Cardiac muscle cell (in vitro differentiated cells and primary cell): Measurements from ENCODE around the gene CD93. TPM values are rescaled to one million over a fixed set of nuclear protein-coding genes. Genes with fewer than 3 reads are reported as not detected.

Experiments
- DNase-seq, 2 donors: peaks; one replicate each; pipeline versions ENCODE4 v3.0.0 to v3.0.0-alpha.2; 2010 to 2017; ENCODE audit warnings: low read depth in 1 of 2, low spot score in 1 of 2
- H3K27ac ChIP-seq: fragments of 200-600 bp; sonication (generic); 2 replicates; pipeline ENCODE4 v1.5.1; 2016
- H3K27me3 ChIP-seq: fragments of 200-600 bp; sonication (generic); 2 replicates; pipeline ENCODE4 v1.6.0; 2016; ENCODE audit warnings: control low read depth
- H3K36me3 ChIP-seq: fragments of 200-600 bp; sonication (generic); 2 replicates; pipeline ENCODE4 v1.5.1; 2016; ENCODE audit warnings: control low read depth
- H3K4me1 ChIP-seq: fragments of 200-600 bp; sonication (generic); 2 replicates; pipeline ENCODE4 v1.8.1; 2017; ENCODE audit warnings: low read depth, mild to moderate bottlenecking, mixed run types
- H3K4me3 ChIP-seq: fragments of 200-600 bp; sonication (generic); 2 replicates; pipeline ENCODE4 v1.5.1; 2016; ENCODE audit warnings: mild to moderate bottlenecking
- H3K9me3 ChIP-seq: fragments of 200-600 bp; sonication (generic); 2 replicates; pipeline ENCODE4 v1.5.1; 2017; ENCODE audit warnings: low read depth, mild to moderate bottlenecking, control low read depth
- polyA plus RNA-seq: library from polyadenylated mRNA; unstranded; fragments of >200 nt; fragmentation: Nextera tagmentation; extraction: Ambion mirVana; gene quantifications from 2 replicates; pipeline ENCODE4 v1.2.1, GENCODE V29; 2016
- total RNA-seq: library from RNA; depleted of rRNA; stranded (reverse); fragments of >200 nt; gene quantifications from 2 replicates; pipeline ENCODE4 v1.2.3, GENCODE V29; 2016
- TF ChIP-seq, protein P1 (sequence below): IDR thresholded peaks from 2 replicates; pipeline ENCODE4 v1.5.1; 2012; ENCODE audit warnings: low read depth, mild to moderate bottlenecking, low read length

CD93 gene
- total and polyA plus RNA-seq, 2 experiments from 2014 or later, result 0.15 to 0.63 TPM

DNA sequence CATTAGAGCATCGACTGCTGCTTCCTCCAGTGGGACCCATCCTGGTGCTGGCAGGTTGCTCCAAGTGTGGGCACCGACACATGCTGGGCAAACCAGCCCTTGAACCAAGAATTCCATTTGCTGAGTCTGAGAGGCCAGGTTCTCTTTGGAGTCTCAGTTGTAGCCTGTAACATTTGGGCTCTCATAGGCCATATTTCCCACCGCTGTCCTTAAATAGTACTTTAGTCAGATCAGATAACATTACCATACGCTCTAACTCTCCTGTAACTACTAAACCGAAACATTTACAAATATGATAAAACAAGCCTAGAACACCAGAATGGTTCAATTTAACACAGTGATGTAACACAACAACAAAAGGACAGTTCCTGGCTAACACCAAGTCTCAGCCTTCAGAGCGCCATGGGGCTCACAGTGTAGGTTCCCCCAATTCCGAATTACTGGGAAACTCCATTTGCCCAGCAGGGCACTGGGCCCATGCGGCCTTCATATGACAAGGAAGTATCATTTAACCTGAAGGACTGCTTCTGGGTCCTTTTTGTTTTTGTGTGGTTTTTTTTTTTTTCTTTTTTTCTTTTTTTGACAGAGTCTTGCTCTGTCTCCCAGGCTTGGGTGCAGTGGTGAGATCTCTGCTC, 28.4 kb upstream of the CD93 start:
- no peaks in the 10 kb centered on the region for H3K27me3 ChIP-seq
- H3K4me3 ChIP-seq, result no peak overlapping the region
- TF ChIP-seq, protein P1, sequence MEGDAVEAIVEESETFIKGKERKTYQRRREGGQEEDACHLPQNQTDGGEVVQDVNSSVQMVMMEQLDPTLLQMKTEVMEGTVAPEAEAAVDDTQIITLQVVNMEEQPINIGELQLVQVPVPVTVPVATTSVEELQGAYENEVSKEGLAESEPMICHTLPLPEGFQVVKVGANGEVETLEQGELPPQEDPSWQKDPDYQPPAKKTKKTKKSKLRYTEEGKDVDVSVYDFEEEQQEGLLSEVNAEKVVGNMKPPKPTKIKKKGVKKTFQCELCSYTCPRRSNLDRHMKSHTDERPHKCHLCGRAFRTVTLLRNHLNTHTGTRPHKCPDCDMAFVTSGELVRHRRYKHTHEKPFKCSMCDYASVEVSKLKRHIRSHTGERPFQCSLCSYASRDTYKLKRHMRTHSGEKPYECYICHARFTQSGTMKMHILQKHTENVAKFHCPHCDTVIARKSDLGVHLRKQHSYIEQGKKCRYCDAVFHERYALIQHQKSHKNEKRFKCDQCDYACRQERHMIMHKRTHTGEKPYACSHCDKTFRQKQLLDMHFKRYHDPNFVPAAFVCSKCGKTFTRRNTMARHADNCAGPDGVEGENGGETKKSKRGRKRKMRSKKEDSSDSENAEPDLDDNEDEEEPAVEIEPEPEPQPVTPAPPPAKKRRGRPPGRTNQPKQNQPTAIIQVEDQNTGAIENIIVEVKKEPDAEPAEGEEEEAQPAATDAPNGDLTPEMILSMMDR, result no peak
- no peak for DNase-seq
- no peak overlapping the region for H3K27ac ChIP-seq
- no peaks in the 10 kb centered on the region for H3K9me3 ChIP-seq
- no peaks in the 10 kb centered on the region for H3K36me3 ChIP-seq
- H3K4me1 ChIP-seq, result peaks cover 8% of the 10 kb centered on the region

DNA sequence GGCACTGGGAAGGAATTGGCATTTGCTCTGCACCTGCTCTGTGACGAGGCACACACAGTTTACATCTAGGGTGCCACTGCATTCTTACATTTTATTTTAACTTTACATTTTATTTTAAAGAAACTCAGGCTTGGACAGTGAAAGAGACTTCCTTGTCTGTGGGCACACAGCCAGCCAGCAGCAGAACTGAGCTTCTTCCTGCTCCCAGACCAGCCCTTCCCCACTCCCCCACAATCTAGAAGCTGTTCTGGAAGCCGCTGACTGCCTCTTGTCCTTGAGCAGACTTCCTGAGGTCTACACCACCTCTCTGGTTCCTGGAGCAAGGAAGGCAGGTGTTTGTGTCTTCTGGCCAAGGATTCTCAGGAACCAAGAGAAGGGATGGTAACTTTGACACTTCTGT, 27.9 kb upstream of the CD93 start:
- Histone ChIP-seq H3K36me3 (no peaks in the 10 kb centered on the region), H3K9me3 (no peaks in the 10 kb centered on the region), H3K4me1 (peaks cover 8% of the 10 kb centered on the region), H3K27me3 (no peaks in the 10 kb centered on the region), H3K4me3 (no peak overlapping the region), H3K27ac (no peak overlapping the region)
- TF ChIP-seq, protein P1, result no peak
- DNase-seq, result peak in 1 of 2 donors; percentile 47

DNA sequence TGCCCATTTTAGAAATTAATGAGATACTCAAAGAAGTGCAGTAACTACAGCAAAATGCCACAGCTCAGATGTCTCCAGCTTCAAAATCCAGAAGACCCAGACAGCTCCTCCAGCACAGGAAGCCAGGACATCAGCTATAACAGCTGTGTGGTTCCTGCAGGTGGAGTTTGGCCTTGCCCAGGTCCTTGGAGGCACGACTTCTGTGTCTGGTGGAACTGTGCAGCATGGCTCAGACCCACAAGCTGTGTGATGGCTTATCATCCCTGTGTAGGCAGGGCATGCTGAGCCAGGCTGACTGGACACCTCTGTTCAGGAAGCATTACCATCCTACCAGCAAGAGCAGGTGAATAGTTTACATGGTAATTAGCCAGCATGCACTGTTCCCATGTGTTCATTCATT, 26.5 kb upstream of the CD93 start:
- no peaks in the 10 kb centered on the region for H3K36me3 ChIP-seq
- H3K9me3 ChIP-seq, result no peaks in the 10 kb centered on the region
- H3K4me3 ChIP-seq, result no peak overlapping the region
- no peak overlapping the region for H3K27ac ChIP-seq
- H3K4me1 ChIP-seq, result peaks cover 8% of the 10 kb centered on the region
- no peak for DNase-seq
- TF ChIP-seq, protein P1, result no peak
- no peaks in the 10 kb centered on the region for H3K27me3 ChIP-seq

DNA sequence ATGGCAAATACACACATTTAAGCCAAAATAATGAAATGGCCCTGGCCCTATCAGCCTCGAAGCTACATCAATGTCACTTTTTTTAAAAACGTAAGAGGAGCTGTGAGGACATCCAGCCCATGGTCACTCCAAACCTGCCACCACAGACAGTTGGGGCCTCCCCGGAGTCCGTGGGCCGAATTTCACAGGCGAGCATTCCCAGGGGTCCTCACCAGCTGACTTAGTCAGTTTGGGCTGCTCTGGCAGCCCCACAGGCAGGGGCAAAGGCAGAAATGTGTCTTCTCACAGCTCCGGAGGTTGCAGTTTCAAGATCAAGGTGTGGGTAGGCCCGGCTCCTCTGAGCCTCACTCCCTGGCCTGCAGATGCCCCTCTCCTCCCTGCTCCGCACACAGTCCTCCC, 25.8 kb upstream of the CD93 start:
- Histone ChIP-seq H3K4me3 (no peak overlapping the region), H3K36me3 (no peaks in the 10 kb centered on the region), H3K27ac (no peak overlapping the region), H3K27me3 (no peaks in the 10 kb centered on the region), H3K9me3 (no peaks in the 10 kb centered on the region), H3K4me1 (peaks cover 8% of the 10 kb centered on the region)
- no peak for DNase-seq
- TF ChIP-seq, protein P1, result no peak

DNA sequence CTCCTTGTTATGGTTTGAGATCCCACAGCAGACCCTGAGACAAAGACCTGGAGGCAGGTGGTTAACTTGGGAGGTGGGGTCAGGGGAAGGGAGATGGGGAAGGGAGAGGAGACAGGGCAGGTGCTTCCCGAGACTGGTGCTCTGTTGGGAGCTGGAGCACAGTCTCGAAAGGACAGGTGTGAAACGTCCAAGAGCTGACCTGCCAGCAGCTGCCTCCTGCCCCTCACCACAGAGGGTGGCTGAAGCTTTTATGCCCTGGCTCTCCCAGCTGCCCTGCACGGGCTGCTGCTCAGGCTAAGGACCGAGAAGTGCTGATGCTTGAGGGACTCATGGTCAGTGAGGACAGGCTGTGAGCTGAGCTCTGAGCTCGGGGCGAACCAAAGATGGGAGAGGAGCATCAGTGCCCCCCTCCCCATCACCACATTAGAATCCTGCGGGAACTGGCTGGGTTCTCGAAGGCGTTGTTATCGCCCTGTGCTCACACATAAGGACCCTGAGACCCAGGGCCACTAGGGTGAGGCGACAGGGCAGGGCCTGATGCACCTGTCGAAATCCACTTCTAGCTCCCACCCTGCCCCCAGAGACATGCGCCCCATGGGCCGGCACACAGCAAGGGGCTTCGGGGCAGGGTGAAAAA, 25.3 kb upstream of the CD93 start:
- no peak overlapping the region for H3K27ac ChIP-seq
- TF ChIP-seq, protein P1, result no peak
- H3K4me3 ChIP-seq, result no peak overlapping the region
- H3K36me3 ChIP-seq, result no peaks in the 10 kb centered on the region
- H3K4me1 ChIP-seq, result peaks cover 3% of the 10 kb centered on the region
- DNase-seq, result no peak
- H3K27me3 ChIP-seq, result no peaks in the 10 kb centered on the region
- no peaks in the 10 kb centered on the region for H3K9me3 ChIP-seq
